Stimulated activated CD8-positive, alpha-beta memory T cell treated with anti-CD3 and anti-CD28 coated beads, Interleukin-4, amount 100 ng/mL, for 24 hours (primary cell): ENCODE results near the gene SLC38A10.

Source experiments
- DNase-seq: peaks from one replicate; pipeline ENCODE4 v3.0.0-alpha.2; 2020; ENCODE audit warnings: low read depth

The SLC38A10 gene

DNA sequence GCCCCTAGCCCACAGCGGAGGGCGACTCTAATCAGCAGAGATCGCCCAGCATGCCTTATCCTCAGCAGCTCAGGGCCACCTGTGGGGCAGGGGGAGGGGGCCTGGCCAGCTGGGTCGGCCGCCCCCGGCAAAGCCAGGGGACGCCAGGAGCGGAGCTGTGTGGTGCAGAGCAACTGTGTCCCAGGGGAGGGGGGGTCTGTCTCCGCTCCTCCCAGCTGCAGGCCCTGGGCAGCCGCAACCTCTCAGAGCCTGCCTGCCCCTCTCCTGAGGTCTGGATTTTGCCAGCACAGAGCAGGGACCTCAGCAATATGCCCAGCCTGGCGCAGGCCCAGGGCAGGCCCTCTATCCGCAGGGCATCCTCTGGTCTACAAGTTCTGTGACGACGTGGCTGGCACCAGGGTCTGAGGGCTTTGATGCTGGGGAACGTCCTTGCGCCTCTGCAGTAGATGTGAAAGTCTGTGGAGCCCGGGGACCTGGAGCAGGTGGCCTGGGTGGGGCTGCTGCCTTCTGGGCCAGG, 36.5 kb upstream of the SLC38A10 start:
- DNase-seq, result no peak

- no peak for DNase-seq
These were observed 35.8 kb upstream of the SLC38A10 start for GRCh38 chr17:81330884-81331245.

DNA sequence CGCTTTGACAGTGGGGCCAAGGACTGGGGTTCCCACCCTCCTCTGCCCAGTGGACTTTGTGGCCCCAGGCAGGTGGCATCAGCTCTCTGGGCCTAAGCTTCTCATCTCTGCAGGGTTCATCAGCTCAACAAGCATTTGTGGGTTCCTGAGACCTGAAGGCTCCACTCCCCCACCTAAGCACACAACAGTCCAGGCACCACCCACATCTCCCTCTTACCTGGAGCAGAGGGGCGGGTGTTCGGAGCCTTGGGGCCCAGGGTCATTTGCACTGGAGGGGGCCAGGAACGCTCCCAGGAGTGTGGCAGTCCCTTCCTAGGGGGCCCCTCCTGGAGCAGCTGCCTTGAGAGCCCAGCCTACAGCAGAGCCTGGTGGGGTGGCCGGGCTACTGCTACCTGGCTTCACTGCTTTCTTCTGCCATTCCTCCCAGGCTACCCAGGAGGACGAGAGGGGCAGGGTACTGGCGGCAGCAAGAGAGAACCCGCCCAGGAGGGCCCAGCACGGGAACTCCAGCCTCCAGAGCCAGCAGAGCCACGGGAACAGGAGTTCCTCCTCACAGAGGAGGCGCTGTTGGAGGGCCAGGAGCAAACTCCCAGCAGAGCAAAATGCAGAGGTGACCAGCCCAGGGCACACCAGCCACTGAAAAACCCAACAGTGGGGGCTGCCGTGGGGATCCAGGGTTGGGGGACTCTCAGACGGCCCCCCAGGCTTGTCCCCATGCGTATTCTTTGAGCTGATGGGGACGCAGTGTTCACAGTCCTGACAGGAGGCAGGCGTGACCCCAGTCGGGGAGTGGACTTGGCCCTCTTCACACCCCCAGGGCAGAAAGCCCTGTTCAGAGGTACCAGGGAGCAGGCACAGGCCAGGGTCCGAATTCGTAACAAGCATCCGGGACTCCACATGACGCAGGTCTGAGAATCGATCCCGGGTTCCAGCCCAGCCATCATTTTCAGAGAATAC, 35.1 kb upstream of the SLC38A10 start:
- no peak for DNase-seq

DNA sequence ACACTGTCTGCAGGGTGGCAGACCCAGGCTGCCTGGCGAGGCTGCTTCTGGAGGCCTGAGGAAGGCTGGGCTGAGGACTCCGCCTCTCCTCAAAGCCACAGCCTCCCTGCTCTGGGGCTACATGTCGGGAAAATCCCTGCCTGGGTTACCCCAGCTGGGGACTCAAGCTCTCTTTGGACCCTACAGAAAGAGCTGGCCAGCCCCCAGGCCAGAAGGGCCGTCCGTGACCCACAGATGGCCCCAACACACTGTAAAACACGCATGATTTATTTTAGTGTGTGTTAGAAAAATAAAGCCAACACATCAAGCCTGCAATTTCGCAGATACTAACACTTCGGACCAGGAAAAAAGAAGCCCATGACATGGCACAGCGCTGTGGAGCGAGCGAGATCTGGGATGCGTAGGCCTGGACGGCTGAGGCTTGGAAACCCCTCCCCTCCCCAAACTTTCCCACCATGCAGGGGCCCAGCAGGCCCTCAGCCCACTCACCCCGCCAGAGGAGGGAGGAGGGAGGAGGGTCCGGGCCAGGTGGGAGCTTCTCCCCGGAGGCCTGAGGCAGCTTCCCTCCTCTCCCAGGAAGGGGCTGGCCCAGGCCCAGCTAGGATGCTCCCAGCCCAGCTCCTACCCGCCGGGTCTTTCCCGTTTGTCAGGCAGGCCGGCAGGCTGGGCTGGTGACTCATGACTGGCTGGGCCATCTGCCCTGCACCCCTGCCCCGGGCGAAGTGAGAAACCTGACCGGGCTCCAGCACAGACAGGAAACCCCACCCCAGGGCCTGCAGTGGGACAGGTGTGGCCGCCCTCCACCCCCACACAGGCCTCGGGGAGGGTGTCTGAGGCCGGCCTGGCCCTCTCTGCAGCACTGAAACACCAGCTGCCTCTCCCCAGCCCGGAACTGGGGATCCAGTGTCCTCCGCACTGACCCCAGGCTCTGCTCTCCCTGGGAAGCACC, 34.1 kb upstream of the SLC38A10 start:
- DNase-seq, result no peak

GRCh38 chr17:81328489-81328888, 33.4 kb upstream of the SLC38A10 start:
- no peak for DNase-seq

- DNase-seq, result no peak
These were observed 30.7 kb upstream of the SLC38A10 start for GRCh38 chr17:81325714-81326358.

DNA sequence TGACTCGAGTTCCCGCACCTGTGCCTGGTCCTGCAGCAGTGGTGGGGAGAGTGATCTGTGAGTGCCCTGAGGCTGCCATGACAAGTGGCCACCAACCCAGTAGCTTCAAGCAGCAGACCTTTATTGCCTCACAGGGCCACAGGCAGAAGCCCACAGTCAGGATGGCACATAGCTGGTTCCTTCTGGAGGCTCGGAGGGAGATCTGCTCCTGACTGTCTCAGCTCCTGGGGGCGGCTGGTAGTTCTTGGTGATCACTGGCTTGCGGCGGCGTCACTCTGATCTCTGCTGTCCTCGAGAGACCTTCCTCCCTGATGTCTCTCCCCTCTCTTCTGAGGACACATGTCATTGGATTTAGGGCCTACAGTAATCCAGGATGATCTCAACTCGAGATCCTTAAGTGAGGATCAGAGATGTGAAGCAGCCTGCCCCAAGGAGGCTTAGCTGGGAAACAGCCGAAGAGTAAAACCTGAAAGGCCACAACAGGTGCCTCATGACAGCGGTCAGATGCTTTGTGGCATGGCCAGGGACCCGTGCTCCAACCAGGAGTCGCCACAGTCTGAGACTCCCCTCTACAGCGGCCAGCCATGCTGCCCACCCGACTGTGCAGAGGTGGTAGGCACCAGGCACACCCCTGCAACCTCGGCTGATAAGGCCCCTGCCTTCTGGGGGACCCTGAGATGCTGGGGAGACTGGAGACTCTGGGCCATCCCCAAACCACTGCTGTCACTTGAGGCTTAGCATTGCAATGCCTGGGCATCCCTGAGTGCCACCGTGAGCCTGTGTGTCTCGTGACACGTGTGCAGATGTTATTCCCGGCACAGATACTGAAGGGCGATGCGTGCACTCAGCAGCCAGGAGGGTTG, 30.0 kb upstream of the SLC38A10 start:
- DNase-seq, result no peak

GRCh38 chr17:81324177-81324850, 29.2 kb upstream of the SLC38A10 start:
- DNase-seq, result no peak

DNA sequence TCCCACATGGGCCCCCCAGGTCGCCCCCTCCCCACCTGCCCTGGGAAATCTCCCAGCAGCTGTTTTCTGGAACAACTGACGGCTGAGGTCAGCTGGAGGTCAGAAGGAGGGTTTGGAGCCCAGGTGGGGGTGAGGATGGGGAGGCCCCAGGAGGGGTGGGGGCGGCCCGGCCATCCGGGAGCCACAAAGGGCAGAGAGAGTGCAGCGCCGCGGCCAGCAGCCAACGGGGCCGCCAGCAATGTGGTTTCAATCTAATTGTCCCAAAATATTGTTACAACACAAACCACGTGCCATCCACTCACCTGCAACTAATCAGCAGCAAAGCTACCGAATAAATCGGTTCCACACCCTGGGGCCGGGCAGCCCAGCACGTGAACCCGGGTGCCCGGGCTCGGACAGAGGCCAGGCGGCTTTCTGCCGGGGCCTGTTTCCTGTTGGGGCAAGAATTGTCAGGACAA, 28.3 kb upstream of the SLC38A10 start:
- DNase-seq, result no peak

DNA sequence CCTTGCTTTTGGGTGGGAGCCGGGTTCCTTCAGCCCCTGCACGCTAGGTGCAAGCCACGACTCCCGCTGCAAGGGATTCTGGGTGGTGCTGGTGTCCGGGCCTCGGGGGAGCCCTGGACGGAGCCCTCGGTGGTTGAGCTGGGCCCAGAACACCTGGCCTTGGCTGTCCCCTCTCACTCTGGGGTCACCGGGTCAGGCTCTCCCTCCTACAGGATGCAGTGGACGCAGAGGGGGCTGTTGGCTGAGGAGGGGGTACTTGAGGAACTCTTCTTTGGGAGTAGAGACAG, 27.9 kb upstream of the SLC38A10 start:
- no peak for DNase-seq

DNA sequence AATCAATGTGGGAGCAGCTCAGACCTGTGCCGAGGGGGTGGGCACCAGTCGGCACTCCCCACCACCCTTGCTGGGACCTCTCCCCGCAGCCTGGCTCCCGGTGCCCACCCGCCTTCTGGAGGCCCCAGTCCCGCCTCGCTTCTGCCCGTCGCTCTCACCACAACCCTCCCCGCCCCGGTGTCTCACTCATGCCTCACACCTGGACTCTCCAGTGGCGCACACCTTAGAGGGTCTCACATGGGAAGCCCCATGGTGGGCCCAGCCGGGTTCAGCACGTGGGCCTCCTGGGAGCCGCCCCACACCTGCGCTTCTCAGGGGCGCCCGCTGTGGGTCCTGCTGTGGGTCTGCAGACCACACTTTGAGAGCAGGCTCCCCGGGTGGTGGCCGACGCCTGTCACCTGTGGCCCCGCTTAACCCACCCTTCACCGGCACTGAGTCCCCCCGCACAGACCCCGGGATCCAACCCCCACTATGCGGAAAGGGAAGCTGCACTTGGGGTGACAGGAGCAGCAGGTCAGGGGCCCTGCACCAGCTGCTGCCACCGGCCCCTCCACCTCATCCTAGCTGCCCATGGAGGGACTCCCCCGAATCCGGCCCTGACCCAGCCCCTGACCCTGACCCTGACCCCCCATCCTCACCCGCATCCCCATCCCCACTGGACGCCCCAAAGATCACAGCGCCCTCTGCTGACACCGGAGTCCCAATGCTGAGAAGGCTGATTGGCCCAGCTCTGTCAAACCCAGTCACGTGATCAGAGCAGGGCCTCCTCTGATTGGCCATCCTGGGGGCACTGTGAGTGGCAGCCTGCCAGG, 27.4 kb upstream of the SLC38A10 start:
- DNase-seq, result no peak

GRCh38 chr17:81317961-81318605, 23.0 kb upstream of the SLC38A10 start:
- no peak for DNase-seq

DNA sequence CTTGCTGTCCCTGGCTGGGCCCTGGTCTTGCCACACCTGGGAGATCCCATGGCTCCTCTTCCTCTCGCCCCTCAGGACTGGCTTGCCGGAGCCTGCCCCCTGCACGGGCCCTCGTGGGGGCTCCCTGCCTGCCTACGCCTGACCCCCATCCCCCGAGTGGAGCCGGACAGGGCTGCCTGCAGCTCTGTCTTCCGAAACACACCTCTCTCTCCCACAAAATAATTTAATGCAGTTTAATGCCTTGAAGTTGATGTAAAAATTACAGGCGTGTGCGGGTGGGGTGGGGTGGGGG, 22.4 kb upstream of the SLC38A10 start:
- no peak for DNase-seq

DNA sequence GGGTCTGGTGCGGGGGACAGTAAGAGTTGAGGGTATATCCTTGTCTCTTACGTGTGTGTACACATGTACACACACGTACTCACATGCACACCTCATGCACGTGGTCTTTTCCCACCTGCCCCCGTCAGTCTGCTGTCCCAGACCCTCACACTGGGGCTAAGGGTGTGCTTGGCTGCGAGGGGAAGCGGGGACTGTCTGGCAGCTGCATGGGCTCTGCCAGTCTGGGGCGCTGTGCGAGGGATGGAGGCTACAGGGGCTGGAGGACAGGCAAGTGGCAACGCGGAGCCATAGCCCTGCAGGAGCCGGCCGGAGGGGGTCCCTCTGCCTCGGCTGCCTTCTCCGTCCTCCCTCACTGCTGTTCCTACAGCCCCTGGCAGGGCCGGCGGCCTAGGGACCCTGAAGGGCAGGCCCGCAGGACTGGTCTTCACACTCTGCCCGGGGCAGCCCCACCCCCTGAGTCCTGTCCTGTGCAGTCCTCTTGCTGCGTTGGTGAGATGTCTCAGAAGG, 20.8 kb upstream of the SLC38A10 start:
- DNase-seq, result no peak

GRCh38 chr17:81315129-81315884, 20.2 kb upstream of the SLC38A10 start:
- no peak for DNase-seq

DNA sequence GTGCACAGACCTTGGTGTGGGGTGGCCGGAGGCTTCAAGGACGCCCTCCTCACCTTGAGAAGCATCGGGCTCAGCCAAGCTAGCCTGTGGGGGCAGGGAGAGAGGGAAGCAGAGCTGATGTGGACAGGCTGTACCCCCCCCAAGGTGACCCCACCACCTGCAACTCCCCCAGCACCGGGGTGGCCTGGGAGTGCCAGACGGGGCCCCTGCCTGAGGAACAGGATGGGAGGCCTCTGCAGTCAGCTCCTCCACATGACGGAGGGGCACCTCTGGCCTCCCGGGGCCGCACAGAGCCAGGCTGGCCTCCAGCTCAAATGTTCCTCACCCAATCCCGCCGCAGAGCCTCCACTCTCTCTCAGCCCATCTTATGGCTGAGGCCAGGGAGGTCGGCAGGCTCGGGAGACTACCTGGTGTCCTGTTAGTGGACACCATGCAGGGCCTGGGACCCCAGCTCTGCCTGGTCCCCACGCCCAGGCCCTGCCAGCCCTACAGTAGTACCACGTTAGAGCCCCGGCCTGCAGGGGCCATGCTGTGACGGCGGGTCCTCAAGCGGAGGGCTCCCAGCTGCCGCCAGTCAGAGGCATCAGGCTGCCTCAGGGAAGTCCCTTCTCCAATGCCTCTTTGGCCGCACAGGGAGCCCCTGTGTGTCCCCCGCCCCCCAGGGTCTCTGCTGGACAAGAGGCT, 19.4 kb upstream of the SLC38A10 start:
- DNase-seq, result no peak

DNA sequence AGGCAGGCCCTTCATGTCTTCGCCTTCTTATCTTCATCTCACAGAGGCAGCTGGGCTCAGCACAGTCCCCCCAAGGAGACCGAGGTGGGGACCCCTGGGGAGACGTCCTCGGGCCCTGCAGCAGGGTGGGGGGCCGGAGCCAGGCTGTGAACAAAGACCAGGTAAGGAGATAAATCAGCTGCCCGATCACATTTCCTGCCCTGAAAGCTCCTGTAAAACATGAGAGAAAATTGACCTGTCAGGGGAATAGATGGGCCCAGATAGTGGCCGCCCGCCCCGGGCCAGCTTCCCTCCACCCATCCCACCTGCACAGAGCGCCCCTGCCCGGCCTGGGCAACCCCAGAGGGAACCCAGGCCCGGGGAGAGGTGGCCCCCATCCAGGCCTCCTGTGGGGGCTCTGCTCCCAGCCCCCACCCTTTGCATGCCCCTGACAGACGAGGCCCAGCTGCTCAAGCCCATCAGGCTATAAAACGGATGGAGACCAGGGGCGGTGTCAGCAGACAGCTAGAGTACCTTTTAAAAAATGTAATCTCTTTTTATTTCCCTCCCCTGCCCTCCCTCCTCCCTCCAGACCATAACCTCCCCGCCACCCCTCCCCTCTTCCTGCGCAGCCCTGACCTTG, 18.8 kb upstream of the SLC38A10 start:
- DNase-seq, result no peak
